GM19372 (cell line): ENCODE data around the gene NGEF.
"Not testable (repeated sequence)": the region's sequence is repeated elsewhere in the genome, so short reads cannot be mapped to it uniquely, and the experiment has no call there.

Source experiments
- ATAC-seq: cut with Tn5 transposase; IDR thresholded peaks from one replicate; pipeline ENCODE4 v1.9.1; 2021; ENCODE audit warnings: mild to moderate bottlenecking, low read depth, moderate library complexity; ENCODE audit not compliant: unreplicated experiment

NGEF gene

DNA sequence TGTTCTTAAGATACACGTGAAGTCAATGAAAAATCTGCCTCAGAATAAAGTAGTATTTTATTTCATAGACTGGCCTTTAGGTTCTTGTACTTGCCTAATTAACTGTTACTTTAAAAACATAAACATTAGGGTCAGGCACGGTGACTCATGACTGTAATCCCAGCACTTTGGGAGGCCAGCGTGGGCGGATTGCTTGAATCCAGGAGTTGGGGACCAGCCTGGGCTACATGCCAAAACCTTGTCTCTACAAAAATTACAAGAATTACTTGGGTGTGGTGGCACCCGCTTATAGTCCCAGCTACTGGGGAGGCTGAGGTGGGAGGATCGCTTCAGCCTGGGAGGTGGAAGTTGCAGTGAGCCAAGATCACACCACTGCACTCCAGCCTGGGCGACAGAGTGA, 159.0 kb downstream of the NGEF start:
- no peak for ATAC-seq

DNA sequence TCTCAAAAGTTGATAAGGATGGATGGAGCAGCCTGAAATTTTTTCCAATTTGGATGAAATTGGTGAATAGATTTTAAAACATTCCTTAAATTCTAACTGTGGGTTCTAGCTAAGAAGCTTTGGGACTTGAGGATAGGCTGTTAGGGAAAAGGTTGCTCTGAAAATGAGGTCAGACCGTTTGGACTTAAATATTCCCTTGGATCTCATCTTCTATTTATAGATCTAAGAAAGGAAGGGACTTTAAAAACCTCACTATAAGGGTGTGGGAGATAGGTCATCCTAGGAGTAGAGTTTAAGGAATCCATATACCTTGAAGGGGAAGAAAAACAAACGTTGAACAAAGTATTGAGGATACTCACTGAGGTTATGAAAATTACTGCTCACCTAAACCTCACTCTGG, 160.4 kb downstream of the NGEF start:
- no peak for ATAC-seq

DNA sequence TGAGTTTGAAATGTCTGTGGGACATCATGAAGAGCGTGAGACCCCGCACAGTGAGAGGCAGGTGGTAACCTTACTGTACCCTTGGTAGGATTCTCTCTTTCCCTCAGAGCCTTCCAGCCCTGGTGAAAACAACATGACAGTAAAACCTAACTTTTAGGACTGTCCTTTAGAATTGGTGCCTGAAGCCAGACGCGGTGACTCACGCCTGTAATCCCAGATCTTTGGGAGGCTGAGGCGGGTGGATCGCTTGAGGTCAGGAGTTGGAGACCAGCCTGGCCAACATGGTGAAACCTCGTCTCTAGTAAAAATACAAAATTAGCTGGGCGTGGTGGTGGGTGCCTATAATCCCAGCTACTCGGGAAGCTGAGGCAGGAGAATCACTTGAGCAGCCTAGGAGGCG, 161.0 kb downstream of the NGEF start:
- ATAC-seq = not testable (repeated sequence)

DNA sequence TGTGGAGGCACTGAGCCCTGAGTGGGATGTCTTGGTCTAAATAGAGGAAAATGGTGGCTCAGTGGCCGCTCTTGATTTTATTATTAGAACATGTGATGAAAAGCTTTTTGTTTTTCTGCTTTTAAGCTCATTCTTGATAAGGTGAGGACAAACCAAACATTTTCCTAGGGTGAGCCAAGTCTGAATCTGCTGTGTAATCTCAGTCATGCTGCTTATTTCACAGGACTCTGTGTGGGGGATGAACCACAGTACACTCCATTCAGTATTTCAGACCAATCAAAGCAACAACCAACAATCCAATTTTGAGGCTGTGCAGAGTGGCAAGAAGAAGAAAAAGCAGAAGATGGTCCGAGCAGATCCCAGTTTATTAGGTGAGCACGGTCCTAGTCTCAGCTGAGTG, 163.0 kb downstream of the NGEF start:
- ATAC-seq = no peak

DNA sequence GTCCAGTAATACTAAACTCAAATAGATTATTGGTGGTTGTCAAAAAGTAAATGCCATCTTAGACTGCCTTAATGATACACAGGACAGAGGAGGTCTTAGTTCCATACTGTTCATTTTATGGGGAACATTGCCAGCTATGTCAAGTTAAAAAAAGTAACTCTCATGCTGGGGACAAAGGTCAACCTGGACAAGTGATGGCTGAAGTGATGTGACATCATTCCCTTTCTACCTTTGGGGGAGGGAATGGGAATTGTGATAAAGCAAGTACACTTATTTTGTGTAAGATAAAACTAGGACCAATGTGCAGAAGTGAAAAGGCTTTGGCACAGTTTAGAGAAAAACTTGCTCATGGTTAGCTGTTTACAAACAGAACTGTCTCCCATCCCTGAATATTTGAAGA, 167.0 kb downstream of the NGEF start:
- no peak for ATAC-seq

DNA sequence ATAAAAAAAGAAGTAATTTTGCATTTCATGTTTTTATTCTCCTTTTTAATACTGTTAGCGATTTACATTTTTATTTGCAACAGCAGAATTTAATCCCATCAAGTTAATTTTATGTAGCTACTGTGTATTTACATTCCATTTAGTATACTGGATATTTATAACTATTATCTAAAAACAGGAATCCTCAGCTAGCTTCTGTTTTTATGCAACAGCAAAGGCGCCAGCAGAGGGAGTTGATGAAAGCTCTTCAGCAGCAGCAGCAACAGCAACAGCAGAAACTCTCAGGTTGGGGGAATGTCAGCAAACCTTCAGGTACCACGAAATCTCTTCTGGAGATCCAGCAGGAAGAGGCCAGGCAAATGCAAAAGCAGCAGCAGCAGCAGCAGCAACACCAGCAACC, 169.2 kb downstream of the NGEF start:
- no peak for ATAC-seq

DNA sequence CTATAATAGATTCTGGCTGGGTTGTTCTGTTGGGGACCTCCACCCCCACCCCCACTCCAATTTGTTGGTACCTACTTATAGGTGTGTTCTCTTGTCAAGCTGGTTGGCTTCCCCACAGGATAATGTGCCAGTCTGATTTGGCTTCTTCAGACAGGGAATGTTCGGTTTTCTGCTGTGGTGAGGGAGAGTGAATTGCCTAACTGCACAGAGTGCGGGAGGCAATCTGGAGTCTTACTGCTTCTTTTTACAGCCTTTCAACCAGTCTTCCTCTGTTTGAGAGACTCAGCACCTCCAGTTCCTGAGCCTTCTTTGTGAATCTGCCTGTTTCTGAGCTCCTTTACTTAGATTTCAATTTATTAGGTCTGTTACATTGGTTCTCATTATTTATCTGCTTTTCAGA, 170.4 kb downstream of the NGEF start:
- ATAC-seq = no peak

DNA sequence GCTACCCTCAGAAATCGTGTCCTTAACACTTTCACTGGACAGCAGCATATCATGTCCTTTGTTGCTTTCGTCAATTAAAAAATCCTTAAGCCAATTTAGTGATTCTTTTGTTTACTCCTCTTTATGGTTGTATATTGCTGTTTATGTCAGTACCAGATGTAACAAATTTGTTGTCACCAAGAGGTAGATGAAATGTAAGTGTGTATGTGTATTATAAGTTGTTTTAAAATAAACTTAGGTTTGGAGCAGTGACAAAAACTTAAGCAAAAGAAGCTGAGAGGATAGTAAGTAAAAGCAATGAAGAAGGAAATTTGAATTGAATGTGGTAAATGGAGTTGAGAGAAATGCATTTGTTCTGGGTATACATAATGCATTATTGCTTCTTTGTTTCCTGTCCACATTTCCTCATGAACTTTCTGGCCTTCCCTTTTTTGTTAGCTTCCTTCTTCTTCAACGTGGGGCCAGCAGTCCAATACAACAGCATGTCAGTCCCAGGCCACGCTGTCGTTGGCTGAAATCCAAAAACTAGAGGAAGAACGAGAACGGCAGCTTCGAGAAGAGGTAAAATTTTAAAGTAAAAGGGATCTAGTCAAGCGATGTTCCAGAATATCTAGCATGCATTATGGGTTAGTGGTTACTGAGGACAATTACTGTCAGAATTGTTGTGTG, 173.5 kb downstream of the NGEF start:
- ATAC-seq = no peak

DNA sequence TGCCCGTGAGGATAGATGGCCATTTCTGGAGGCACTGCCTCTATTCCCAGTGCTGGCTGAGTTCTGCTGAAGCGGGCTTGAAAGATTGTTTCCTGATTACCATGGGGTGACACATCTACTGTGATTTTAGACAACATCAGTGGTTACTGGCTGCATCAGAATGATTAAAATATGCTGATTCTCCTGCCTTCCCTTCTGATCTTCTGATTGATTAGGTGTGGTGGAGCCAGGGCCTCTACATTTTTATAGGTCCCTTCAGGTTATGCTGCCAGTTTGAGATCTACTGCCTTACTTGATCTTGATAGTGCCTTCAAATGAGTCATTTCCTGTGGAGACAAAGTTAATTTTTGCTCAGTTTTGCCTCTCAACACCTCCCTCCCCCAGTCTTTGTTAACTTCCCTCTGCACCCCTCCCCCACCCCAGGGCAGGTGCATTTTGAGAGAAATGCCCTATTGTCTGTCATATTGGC, 174.6 kb downstream of the NGEF start:
- no peak for ATAC-seq

DNA sequence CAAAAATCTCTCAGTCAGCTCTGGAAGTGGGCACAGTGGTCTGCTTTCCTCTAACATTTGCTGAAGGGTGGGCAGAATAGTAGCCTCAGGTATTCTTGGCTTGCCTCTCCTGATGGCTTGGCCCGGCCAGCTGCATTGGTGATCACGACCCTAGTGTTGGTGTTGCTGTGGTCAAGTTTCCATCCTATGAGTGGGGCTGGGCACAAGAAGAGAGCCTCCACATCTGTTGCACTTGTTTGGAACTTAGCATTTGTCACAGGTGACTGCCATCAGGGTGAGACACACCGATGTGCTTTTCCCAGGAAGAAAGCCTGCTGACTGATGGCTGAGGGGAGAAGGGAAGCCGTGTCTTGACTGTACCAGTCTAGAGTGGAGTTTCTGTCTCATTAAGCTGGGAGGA, 176.1 kb downstream of the NGEF start:
- ATAC-seq = no peak

DNA sequence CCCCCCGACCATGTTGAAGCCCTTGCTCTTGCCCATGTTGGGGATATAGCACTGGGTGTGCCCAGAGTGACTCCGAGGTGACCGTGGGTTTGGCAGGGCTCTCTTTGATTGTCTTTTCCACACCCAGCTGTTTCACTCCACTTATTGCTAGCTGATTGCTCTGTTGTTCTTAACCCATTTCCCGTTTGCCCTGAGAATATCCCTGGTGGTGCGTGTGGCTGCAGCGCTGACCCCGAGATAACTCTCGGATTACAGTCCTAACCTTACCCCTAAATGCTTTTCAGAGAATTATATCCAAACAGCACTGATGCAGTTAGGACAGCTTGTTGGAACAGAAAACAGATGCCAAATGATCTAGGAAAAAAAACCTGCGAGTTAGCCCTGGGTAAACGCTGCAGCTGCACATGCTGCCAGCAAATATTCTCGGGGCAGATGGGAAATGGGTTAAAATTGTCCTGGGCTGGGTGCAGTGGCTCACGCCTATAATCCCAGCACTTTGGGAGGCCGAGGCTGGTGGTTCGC, 177.3 kb downstream of the NGEF start:
- ATAC-seq = no peak

DNA sequence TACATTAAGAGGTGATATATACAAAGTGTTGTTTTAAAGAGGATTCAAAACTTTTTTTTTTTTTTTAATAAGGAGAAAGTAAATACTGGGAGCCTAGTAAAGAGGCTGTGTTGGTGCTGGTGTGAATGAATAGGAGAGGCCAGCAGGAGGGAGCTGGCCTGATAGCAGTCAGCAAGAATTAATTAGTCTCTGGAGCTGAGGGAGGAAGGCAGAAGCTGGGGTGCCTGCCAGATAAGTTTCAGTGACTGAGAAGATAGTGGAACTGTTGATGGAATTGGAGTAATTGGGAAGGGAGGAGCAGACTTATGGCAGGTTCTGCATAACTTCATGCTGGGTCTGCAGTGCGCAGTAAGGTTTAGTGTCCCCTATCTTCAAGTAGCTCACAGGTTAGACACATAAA, 179.2 kb downstream of the NGEF start:
- no peak for ATAC-seq

DNA sequence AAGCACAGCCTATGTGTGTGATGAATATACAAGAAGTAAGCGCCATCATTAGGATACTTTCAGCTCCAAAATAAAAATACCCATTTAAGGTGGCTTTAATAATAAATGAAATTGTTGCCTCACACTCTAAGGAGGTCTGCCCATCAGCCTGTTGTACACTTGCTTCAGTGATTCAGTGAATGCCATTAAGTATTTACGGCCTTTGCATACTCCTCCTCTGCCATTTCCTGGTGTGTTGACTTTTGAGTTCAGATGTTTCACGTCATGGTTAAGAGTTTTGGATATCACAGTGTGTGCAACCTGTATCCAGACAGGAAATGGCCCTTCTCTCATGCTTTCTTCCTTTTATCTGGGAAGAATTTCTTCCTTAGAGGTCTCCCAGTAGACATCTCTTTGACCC, 181.6 kb downstream of the NGEF start:
- no peak for ATAC-seq

DNA sequence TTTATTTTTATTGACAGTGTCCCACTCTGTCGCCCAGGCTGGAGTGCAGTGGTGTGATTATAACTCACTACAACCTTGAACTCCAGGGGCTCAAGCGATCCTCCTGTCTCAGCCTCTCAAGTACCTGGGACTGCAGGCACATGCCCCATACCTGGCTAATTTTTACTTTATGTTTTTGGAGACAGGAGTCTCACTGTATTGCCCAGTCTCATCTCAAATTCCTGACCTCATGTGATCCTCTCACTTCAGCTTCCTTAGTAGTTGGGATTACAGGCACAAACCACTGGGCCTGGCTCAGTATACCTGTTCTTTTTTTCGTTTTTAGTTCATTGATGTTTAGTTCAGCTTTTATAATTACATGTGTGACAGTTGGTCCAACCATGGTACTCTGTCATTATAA, 183.1 kb downstream of the NGEF start:
- no peak for ATAC-seq
